Measurements from ENCODE around the gene PAK4. TPM values are rescaled to one million over a fixed set of nuclear protein-coding genes. Genes with fewer than 3 reads are reported as not detected.

PAK4 gene
- total and polyA plus RNA-seq, 9 of the 15 experiments (the other 6 are each of a cell fraction or from before 2014, with no cell fraction given): 0.21 to 33.5 (median 5.8) TPM

DNA sequence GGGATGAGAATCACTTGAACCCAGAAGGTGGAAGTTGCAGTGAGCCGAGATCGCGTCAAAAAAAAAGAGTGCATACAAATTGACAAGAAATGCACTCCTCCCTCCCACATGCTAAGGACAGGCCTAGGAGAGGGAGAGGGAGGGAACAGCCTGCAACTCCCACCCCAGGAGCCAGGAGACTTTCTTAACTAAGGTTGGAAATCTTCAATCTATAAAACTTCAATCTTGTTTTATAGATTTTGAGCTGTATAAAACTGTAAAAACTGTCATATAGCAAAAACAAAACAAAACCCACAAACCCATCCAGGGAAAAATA, 79.8 kb downstream of the PAK4 start:
- Histone ChIP-seq H2AFZ (ENCODE audit: low read depth, low read length) (peak overlapping the region; percentile 35; the same call in 1 of the 2 replicates), H3K36me3 (ENCODE audit: control insufficient read depth, insufficient read depth, low read length) (no peaks in the 10 kb centered on the region), H3K4me2 (ENCODE audit: insufficient read depth, low read length) (0 out of 2 replicates have a peak overlapping the region, but pooled peaks have one; percentile 14), H3K9me3 (replicated peaks; ENCODE audit: control insufficient read depth, insufficient read depth, low read depth, low read length) (no peaks in the 10 kb centered on the region), H3K9me1 (ENCODE audit: control insufficient read depth, insufficient read depth, low read length) (no peaks in the 10 kb centered on the region), H3K27me3 (ENCODE audit: control insufficient read depth in 2 of 2, insufficient read depth in 2 of 2, low read length in 2 of 2) (no peaks in the 10 kb centered on the region), H3K4me1 (replicated peaks in 1 of 2; ENCODE audit: control insufficient read depth in 2 of 2, insufficient read depth in 2 of 2, low read length in 2 of 2) (peaks cover 24 to 45% of the 10 kb centered on the region in 2 experiments), H4K20me1 (replicated peaks; ENCODE audit: control insufficient read depth, insufficient read depth, low read length) (no peaks in the 10 kb centered on the region; the same call in 1 of the 2 replicates), H3K9ac (ENCODE audit: insufficient read depth in 1 of 2, low read depth in 2 of 2, low read length in 2 of 2) (no peak overlapping the region), H3K4me3 (no peak overlapping the region), H3K27ac (ENCODE audit: extremely low read depth, low read depth, low read length) (no peak overlapping the region), H3K79me2 (ENCODE audit: control insufficient read depth, insufficient read depth, low read length) (no peaks in the 10 kb centered on the region)
- DNase-seq (ENCODE audit: extremely low read depth in 1 of 4, low spot score in 3 of 4) (peak in 1 of 4 experiments; percentile 27), ATAC-seq (no peak; the same call in 2 of the 3 replicates), FAIRE-seq (peak; percentile 19)
- ChIA-PET POLR2A (interaction anchor here (0.8 to 1.3 kb wide), 2 partner anchors 10 to 47 kb away, joined by 3 to 5 read pairs; no protein-coding TSS in a partner anchor), CTCF (ENCODE audit: low intra/inter-chr PET ratio) (interaction anchor here (1.0 kb wide), 1 partner anchor 207 kb away, joined by 3 read pairs; the partner anchor contains the start of gene PLEKHG2)
- BruUV-seq (replicated peaks): no TSS peak
- WGBS (ENCODE audit: insufficient coverage, low coverage, missing lambda C conversion rate): 0% methylated on average over 1 of the region's 3 CpGs
- intact Hi-C loops (cut with micrococcal nuclease): loop anchor here (5.0 kb wide), 1 partner anchor 83 kb away; no protein-coding TSS in a partner anchor
- in situ Hi-C loops (cut with MboI): no loop called here
- TF ChIP-seq HCFC1 (IDR thresholded peaks at IDR 0.05; ENCODE audit: low read depth, low read length) (no peak), SMAD2 (IDR thresholded peaks at IDR 0.05; ENCODE audit: low read depth, low read length) (no peak), KAT8 (IDR thresholded peaks at IDR 0.05; ENCODE audit: low read depth) (no peak), NBN (IDR thresholded peaks at IDR 0.05; ENCODE audit: low read depth) (no peak), ZNF143 (CRISPR knock-in tag; IDR thresholded peaks at IDR 0.05) (no peak), ADNP (tag; IDR thresholded peaks at IDR 0.05) (peak; percentile 72; the same call in 1 of the 2 replicates), BMI1 (IDR thresholded peaks at IDR 0.05; ENCODE audit: low read length) (no peak), ATF1 (CRISPR knock-in tag; IDR thresholded peaks at IDR 0.05) (no peak), ATF1 (tag; IDR thresholded peaks at IDR 0.05) (peak; percentile 4; the same call in 1 of the 2 replicates), NFE2 (IDR thresholded peaks at IDR 0.05; ENCODE audit: low read depth) (no peak), SMAD1 (IDR thresholded peaks at IDR 0.05; ENCODE audit: low read depth, low read length, partially characterized antibody) (no peak), ZNF212 (CRISPR knock-in tag; IDR thresholded peaks at IDR 0.05) (no peak), NUFIP1 (IDR thresholded peaks at IDR 0.05; ENCODE audit: partially characterized antibody) (no peak), ZSCAN29 (IDR thresholded peaks at IDR 0.05) (no peak), TSC22D4 (tag; IDR thresholded peaks at IDR 0.05) (no peak)
- TF ChIP-seq, protein P1, sequence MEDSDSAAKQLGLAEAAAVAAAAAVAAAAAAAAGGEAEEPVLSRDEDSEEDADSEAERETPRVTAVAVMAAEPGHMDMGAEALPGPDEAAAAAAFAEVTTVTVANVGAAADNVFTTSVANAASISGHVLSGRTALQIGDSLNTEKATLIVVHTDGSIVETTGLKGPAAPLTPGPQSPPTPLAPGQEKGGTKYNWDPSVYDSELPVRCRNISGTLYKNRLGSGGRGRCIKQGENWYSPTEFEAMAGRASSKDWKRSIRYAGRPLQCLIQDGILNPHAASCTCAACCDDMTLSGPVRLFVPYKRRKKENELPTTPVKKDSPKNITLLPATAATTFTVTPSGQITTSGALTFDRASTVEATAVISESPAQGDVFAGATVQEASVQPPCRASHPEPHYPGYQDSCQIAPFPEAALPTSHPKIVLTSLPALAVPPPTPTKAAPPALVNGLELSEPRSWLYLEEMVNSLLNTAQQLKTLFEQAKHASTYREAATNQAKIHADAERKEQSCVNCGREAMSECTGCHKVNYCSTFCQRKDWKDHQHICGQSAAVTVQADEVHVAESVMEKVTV (CRISPR knock-in tag; IDR thresholded peaks at IDR 0.05): no peak
- TF ChIP-seq, protein P2, sequence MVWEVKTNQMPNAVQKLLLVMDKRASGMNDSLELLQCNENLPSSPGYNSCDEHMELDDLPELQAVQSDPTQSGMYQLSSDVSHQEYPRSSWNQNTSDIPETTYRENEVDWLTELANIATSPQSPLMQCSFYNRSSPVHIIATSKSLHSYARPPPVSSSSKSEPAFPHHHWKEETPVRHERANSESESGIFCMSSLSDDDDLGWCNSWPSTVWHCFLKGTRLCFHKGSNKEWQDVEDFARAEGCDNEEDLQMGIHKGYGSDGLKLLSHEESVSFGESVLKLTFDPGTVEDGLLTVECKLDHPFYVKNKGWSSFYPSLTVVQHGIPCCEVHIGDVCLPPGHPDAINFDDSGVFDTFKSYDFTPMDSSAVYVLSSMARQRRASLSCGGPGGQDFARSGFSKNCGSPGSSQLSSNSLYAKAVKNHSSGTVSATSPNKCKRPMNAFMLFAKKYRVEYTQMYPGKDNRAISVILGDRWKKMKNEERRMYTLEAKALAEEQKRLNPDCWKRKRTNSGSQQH (CRISPR knock-in tag; IDR thresholded peaks at IDR 0.05): no peak
- TF ChIP-seq, protein P3, sequence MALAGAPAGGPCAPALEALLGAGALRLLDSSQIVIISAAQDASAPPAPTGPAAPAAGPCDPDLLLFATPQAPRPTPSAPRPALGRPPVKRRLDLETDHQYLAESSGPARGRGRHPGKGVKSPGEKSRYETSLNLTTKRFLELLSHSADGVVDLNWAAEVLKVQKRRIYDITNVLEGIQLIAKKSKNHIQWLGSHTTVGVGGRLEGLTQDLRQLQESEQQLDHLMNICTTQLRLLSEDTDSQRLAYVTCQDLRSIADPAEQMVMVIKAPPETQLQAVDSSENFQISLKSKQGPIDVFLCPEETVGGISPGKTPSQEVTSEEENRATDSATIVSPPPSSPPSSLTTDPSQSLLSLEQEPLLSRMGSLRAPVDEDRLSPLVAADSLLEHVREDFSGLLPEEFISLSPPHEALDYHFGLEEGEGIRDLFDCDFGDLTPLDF (CRISPR knock-in tag; IDR thresholded peaks at IDR 0.05): no peak
- TF ChIP-seq, protein P4, sequence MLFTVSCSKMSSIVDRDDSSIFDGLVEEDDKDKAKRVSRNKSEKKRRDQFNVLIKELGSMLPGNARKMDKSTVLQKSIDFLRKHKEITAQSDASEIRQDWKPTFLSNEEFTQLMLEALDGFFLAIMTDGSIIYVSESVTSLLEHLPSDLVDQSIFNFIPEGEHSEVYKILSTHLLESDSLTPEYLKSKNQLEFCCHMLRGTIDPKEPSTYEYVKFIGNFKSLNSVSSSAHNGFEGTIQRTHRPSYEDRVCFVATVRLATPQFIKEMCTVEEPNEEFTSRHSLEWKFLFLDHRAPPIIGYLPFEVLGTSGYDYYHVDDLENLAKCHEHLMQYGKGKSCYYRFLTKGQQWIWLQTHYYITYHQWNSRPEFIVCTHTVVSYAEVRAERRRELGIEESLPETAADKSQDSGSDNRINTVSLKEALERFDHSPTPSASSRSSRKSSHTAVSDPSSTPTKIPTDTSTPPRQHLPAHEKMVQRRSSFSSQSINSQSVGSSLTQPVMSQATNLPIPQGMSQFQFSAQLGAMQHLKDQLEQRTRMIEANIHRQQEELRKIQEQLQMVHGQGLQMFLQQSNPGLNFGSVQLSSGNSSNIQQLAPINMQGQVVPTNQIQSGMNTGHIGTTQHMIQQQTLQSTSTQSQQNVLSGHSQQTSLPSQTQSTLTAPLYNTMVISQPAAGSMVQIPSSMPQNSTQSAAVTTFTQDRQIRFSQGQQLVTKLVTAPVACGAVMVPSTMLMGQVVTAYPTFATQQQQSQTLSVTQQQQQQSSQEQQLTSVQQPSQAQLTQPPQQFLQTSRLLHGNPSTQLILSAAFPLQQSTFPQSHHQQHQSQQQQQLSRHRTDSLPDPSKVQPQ (CRISPR knock-in tag; IDR thresholded peaks at IDR 0.05; ENCODE audit: borderline replicate concordance): no peak
